SK-N-SH (cell line): ENCODE data around the gene BAHCC1.

ENCODE experiments used
- REST ChIP-seq: IDR thresholded peaks from 2 replicates; pipeline ENCODE4 v1.6.1; 2012; ENCODE audit warnings: mild to moderate bottlenecking, low read depth, low read length, moderate library complexity
- SIN3A ChIP-seq: IDR thresholded peaks from 2 replicates; pipeline ENCODE4 v1.6.1; 2012; ENCODE audit warnings: low read depth, mild to moderate bottlenecking, low read length, moderate library complexity, borderline replicate concordance
- TF ChIP-seq, protein P1 (sequence below): fragments of 200-600 bp; sonication (generic); IDR thresholded peaks from 2 replicates; pipeline ENCODE4 v1.6.1; 2017; ENCODE audit warnings: antibody characterized with exemption, mild to moderate bottlenecking, moderate library complexity

DNA sequence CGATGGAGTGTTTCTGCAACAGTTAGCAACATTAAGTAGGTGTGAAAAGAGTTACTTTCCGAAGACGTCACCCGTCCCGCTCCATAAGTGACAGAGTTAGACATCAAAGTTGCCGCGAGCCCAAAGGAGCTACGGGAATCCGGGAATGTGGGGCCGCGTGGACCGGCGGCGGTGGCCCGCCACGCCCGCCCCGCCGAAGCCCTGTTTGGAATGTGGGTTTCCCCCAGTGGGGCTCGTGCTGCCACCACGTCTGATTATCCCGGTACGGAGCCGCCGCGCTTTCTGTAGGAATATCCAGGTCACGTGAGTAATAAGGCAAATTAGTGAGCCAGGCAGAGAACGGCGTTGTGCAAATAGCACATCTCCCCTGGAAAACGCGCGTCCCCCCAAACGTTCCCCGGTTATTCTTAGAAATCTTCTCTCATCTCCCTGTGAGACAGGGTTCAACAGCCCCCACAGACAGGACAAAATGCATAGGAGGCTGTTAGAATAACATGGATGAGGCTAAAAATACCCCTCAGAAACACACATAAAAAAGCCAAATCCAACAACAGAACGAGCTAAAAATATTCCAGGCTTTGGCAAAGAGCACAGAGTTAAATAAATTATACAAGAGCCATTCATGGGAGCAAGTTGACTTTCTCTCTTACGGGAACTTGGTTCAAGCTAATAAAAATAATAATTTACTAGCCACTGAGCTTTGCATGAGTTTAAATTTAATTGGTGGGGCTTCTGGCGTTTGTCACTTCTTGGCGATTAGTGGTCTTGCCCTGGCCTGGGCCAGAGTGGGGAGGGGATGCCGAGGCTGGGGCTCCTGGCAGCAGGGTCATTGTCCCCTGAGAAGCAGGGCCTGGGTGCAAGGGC, 8.6 kb downstream of the BAHCC1 start:
- TF ChIP-seq, protein P1, sequence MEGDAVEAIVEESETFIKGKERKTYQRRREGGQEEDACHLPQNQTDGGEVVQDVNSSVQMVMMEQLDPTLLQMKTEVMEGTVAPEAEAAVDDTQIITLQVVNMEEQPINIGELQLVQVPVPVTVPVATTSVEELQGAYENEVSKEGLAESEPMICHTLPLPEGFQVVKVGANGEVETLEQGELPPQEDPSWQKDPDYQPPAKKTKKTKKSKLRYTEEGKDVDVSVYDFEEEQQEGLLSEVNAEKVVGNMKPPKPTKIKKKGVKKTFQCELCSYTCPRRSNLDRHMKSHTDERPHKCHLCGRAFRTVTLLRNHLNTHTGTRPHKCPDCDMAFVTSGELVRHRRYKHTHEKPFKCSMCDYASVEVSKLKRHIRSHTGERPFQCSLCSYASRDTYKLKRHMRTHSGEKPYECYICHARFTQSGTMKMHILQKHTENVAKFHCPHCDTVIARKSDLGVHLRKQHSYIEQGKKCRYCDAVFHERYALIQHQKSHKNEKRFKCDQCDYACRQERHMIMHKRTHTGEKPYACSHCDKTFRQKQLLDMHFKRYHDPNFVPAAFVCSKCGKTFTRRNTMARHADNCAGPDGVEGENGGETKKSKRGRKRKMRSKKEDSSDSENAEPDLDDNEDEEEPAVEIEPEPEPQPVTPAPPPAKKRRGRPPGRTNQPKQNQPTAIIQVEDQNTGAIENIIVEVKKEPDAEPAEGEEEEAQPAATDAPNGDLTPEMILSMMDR, result no peak
- TF ChIP-seq SIN3A (no peak), REST (no peak)
